H1 (cell line): ENCODE data around the gene TMEM59L. TPM values are rescaled to one million over a fixed set of nuclear protein-coding genes. Genes with fewer than 3 reads are reported as not detected.

Experiments used
- CTCF ChIA-PET: fragments of 300-600 bp; sonication (Branson Sonifier 250); formaldehyde crosslinking; loops from one replicate; lab custom pipeline; 2021; ENCODE audit not compliant: partially characterized antibody; lab: Charles Lee
- POLR2A ChIA-PET: fragments of 300-600 bp; sonication (Branson Sonifier 250); formaldehyde crosslinking; loops from one replicate; lab custom pipeline; 2021; ENCODE audit warnings: inconsistent platforms; ENCODE audit not compliant: partially characterized antibody; lab: Charles Lee
- DNase-seq, 2 experiments: peaks; one replicate each; pipeline versions ENCODE4 v3.0.0 to v3.0.0-alpha.2; 2010 to 2022; ENCODE audit warnings: low spot score in 2 of 2, low read depth in 1 of 2, mixed read lengths in 1 of 2
- FAIRE-seq: peaks from 2 replicates; lab custom pipeline; 2011; peaks lifted over from hg19 to GRCh38; lab: Jason Lieb, UNC
- H2AFZ ChIP-seq: 2 replicates; pipeline ENCODE4 v1.8.1; 2012; ENCODE audit warnings: low read length, inconsistent platforms
- H2AK5ac ChIP-seq: 2 replicates; pipeline ENCODE4 v1.6.1; 2013; ENCODE audit warnings: low read depth, low read length
- H2BK120ac ChIP-seq: replicated peaks from 2 replicates; pipeline ENCODE3; 2013; ENCODE audit warnings: low read depth, low read length, inconsistent platforms
- H2BK12ac ChIP-seq: 2 replicates; pipeline ENCODE4 v1.6.1; 2013; ENCODE audit warnings: low read depth, low read length
- H2BK15ac ChIP-seq: 2 replicates; pipeline ENCODE4 v1.6.1; 2013; ENCODE audit warnings: low read length
- H2BK20ac ChIP-seq: 2 replicates; pipeline ENCODE4 v1.6.1; 2013; ENCODE audit warnings: low read length
- H2BK5ac ChIP-seq: 2 replicates; pipeline ENCODE4 v1.6.1; 2013; ENCODE audit warnings: low read depth, low read length
- H3K14ac ChIP-seq: 2 replicates; pipeline ENCODE4 v1.6.1; 2013; ENCODE audit warnings: inconsistent platforms; ENCODE audit not compliant: insufficient read length
- H3K18ac ChIP-seq: 2 replicates; pipeline ENCODE4 v1.6.1; 2013; ENCODE audit warnings: low read length; ENCODE audit errors: extremely low read depth
- H3K23ac ChIP-seq: 2 replicates; pipeline ENCODE4 v1.6.1; 2013; ENCODE audit warnings: inconsistent platforms; ENCODE audit not compliant: insufficient read length
- H3K23me2 ChIP-seq: 2 replicates; pipeline ENCODE4 v1.6.1; 2013; ENCODE audit warnings: low read depth, low read length
- H3K27ac ChIP-seq: 2 replicates; pipeline ENCODE4 v1.6.1; 2011; ENCODE audit warnings: low read depth, low read length, inconsistent platforms
- H3K27me3 ChIP-seq, 4 experiments: replicated peaks in 1 of 4; 1 replicate in 1 of 4; 2 replicates in 3 of 4; pipeline versions ENCODE4 v1.6.1 to v1.8.1; 2011 to 2013; ENCODE audit warnings: low read length in 3 of 4, mild to moderate bottlenecking in 3 of 4, inconsistent platforms in 2 of 4, mixed read lengths in 2 of 4, moderate library complexity in 1 of 4; ENCODE audit not compliant: control insufficient read depth in 3 of 4, insufficient read depth in 3 of 4; ENCODE audit errors: extremely low read depth in 1 of 4
- H3K36me3 ChIP-seq, 4 experiments: 2 replicates each; pipeline versions ENCODE4 v1.6.1 to v1.8.1; 2011 to 2013; ENCODE audit warnings: mild to moderate bottlenecking in 4 of 4, low read length in 3 of 4, moderate library complexity in 2 of 4, control low read depth in 1 of 4, inconsistent platforms in 1 of 4; ENCODE audit not compliant: insufficient read depth in 4 of 4, control insufficient read depth in 2 of 4
- H3K4ac ChIP-seq: replicated peaks from 2 replicates; pipeline ENCODE3; 2013; ENCODE audit warnings: low read length, low read depth, mixed read lengths, inconsistent platforms; ENCODE audit not compliant: insufficient read length
- H3K4me1 ChIP-seq, 4 experiments: replicated peaks in 1 of 4; 1 replicate in 1 of 4; 2 replicates in 3 of 4; pipeline versions ENCODE4 v1.6.1 to v1.8.1; 2011 to 2013; ENCODE audit warnings: low read length in 3 of 4, inconsistent platforms in 2 of 4, mixed read lengths in 1 of 4; ENCODE audit not compliant: insufficient read depth in 4 of 4, control insufficient read depth in 3 of 4
- H3K4me2 ChIP-seq, 2 experiments: 2 replicates each; pipeline versions ENCODE4 v1.6.1 to v1.8.1; 2011 to 2013; ENCODE audit warnings: low read depth in 2 of 2, low read length in 2 of 2, control low read depth in 1 of 2, inconsistent platforms in 1 of 2, mild to moderate bottlenecking in 1 of 2; ENCODE audit not compliant: insufficient read depth in 1 of 2
- H3K4me3 ChIP-seq, 4 experiments: fragments of 200-600, 300-600 bp in 1 of 4; sonication (generic), shearing (Covaris generic), sonication (Bioruptor Twin) in 1 of 4; 2 replicates each; pipeline versions ENCODE4 v1.5.1 to v1.8.1; 2011 to 2016; ENCODE audit warnings: low read length in 4 of 4, low read depth in 3 of 4, control low read depth in 2 of 4, inconsistent platforms in 2 of 4, mild to moderate bottlenecking in 2 of 4, mixed read lengths in 1 of 4, moderate library complexity in 1 of 4; ENCODE audit not compliant: insufficient read depth in 2 of 4; ENCODE audit errors: extremely low read depth in 1 of 4
- H3K56ac ChIP-seq: replicated peaks from 2 replicates; pipeline ENCODE3; 2013; ENCODE audit warnings: low read depth, mild to moderate bottlenecking, mixed read lengths, low read length, inconsistent platforms; ENCODE audit not compliant: insufficient read length
- H3K79me1 ChIP-seq: 2 replicates; pipeline ENCODE4 v1.6.1; 2013; ENCODE audit warnings: low read depth, low read length, control low read depth
- H3K79me2 ChIP-seq, 2 experiments: 2 replicates each; pipeline versions ENCODE4 v1.6.1 to v1.8.1; 2012 to 2013; ENCODE audit warnings: low read length in 2 of 2, mild to moderate bottlenecking in 2 of 2, inconsistent platforms in 1 of 2; ENCODE audit not compliant: insufficient read depth in 2 of 2, control insufficient read depth in 1 of 2
- H3K9ac ChIP-seq, 4 experiments: replicated peaks in 1 of 4; 1 replicate in 1 of 4; 2 replicates in 3 of 4; pipeline versions ENCODE4 v1.6.1 to v1.8.1; 2011 to 2013; ENCODE audit warnings: low read depth in 3 of 4, low read length in 3 of 4, control low read depth in 2 of 4, mild to moderate bottlenecking in 2 of 4, moderate library complexity in 2 of 4, inconsistent platforms in 1 of 4; ENCODE audit errors: extremely low read depth in 1 of 4
- H3K9me3 ChIP-seq, 2 experiments: 2 replicates each; pipeline versions ENCODE4 v1.6.1 to v1.8.1; 2012 to 2013; ENCODE audit warnings: mild to moderate bottlenecking in 2 of 2, moderate library complexity in 2 of 2, control low read depth in 1 of 2, inconsistent platforms in 1 of 2, low read depth in 1 of 2, low read length in 1 of 2, mixed read lengths in 1 of 2; ENCODE audit not compliant: insufficient read depth in 2 of 2
- H4K20me1 ChIP-seq, 2 experiments: replicated peaks in 1 of 2; 2 replicates each; pipeline versions ENCODE3 to v1.8.1; 2011 to 2013; ENCODE audit warnings: inconsistent platforms in 2 of 2, low read length in 2 of 2, mild to moderate bottlenecking in 1 of 2; ENCODE audit not compliant: insufficient read depth in 2 of 2, control insufficient read depth in 1 of 2
- H4K5ac ChIP-seq: 2 replicates; pipeline ENCODE4 v1.6.1; 2013; ENCODE audit warnings: low read length, low read depth, mixed read lengths, inconsistent platforms; ENCODE audit not compliant: insufficient read length
- H4K8ac ChIP-seq: 2 replicates; pipeline ENCODE4 v1.8.0; 2013; ENCODE audit warnings: mild to moderate bottlenecking, moderate library complexity, low read length, inconsistent platforms; ENCODE audit not compliant: insufficient read depth; ENCODE audit errors: extremely low read depth
- H4K91ac ChIP-seq: replicated peaks from 2 replicates; pipeline ENCODE3; 2013; ENCODE audit warnings: low read length, mixed read lengths, inconsistent platforms; ENCODE audit not compliant: insufficient read length
- CHD1 ChIP-seq: IDR thresholded peaks from 2 replicates; pipeline ENCODE4 v1.6.1; 2012; ENCODE audit warnings: low read depth, low read length, improper control_type of control experiment
- EGR1 ChIP-seq: IDR thresholded peaks from 2 replicates; pipeline ENCODE4 v1.6.1; 2011; ENCODE audit warnings: low read depth, low read length, borderline replicate concordance
- EP300 ChIP-seq, 2 experiments: IDR thresholded peaks; 1 replicate in 1 of 2; 2 replicates in 1 of 2; pipeline ENCODE4 v1.6.1; 2011 to 2012; ENCODE audit warnings: low read depth in 2 of 2, low read length in 2 of 2, mild to moderate bottlenecking in 2 of 2, borderline replicate concordance in 1 of 2, inconsistent platforms in 1 of 2, moderate library complexity in 1 of 2
- JUN ChIP-seq: IDR thresholded peaks from 2 replicates; pipeline ENCODE4 v1.6.1; 2011; ENCODE audit warnings: low read depth, mild to moderate bottlenecking, improper control_type of control experiment, low read length
- PHF8 ChIP-seq: fragments of 200-600 bp; sonication (generic); conservative IDR thresholded peaks from 2 replicates; pipeline ENCODE4 v1.7.1; 2012; ENCODE audit warnings: low read depth, mild to moderate bottlenecking, inconsistent platforms, low read length, moderate library complexity
- RFX5 ChIP-seq: IDR thresholded peaks from 2 replicates; pipeline ENCODE4 v1.6.1; 2011; ENCODE audit warnings: low read depth, low read length, improper control_type of control experiment, borderline replicate concordance
- SIRT6 ChIP-seq: IDR thresholded peaks from one replicate; pipeline ENCODE4 v1.7.1; 2012; ENCODE audit warnings: low read length, inconsistent platforms
- SP1 ChIP-seq: IDR thresholded peaks from 2 replicates; pipeline ENCODE4 v1.6.1; 2011; ENCODE audit warnings: low read depth, low read length
- YY1 ChIP-seq: IDR thresholded peaks from 2 replicates; pipeline ENCODE4 v1.6.1; 2011; ENCODE audit warnings: low read depth, mild to moderate bottlenecking, low read length
- WGBS, 2 experiments: shearing (Covaris generic) in 1 of 2; methylation state at CpG; one replicate each; pipeline versions ENCODE4 v1.1.6 to v1.1.7; 2013 to 2015; ENCODE audit warnings: low lambda C conversion rate in 2 of 2, mixed read lengths in 2 of 2, inconsistent platforms in 1 of 2, low coverage in 1 of 2, missing lambda C conversion rate in 1 of 2; ENCODE audit not compliant: insufficient replicate concordance in 2 of 2, insufficient coverage in 1 of 2, insufficient read length in 1 of 2; ENCODE audit errors: extremely low coverage in 1 of 2, missing lambda C conversion rate in 1 of 2; 5-methylcytosine and 5-hydroxymethylcytosine counted together
- polyA plus RNA-seq, 7 experiments: library from polyadenylated mRNA; depleted of rRNA in 3 of 7; stranded (reverse) in 5 of 7; unstranded in 2 of 7; fragments of >200 nt in 5 of 7; fragments of 200-250 nt in 2 of 7; gene quantifications; 1 replicate in 5 of 7; 2 replicates in 1 of 7; 4 replicates in 1 of 7; pipeline versions ENCODE4 v1.2.1 to v1.2.3, GENCODE V29; 2011 to 2013; ENCODE audit warnings: missing spikeins in 2 of 7, mixed read lengths in 2 of 7
- total RNA-seq: library from RNA; stranded (reverse); fragmentation: NEBNext Ultra II Directional; extraction: Animal tissue kit (Norgen Biotek cat#: 25700); gene quantifications from 2 replicates; pipeline ENCODE4 v1.2.1, GENCODE V29; 2021
- TF ChIP-seq, protein P1 (sequence below): IDR thresholded peaks from 2 replicates; pipeline ENCODE4 v1.6.1; 2011; ENCODE audit warnings: low read depth, mild to moderate bottlenecking, low read length; ENCODE audit not compliant: insufficient read depth

Gene TMEM59L
- total and polyA plus RNA-seq, 2 of the 8 experiments (the other 6 are each of a cell fraction or from before 2014, with no cell fraction given), result 4.0 to 12.2 TPM

DNA sequence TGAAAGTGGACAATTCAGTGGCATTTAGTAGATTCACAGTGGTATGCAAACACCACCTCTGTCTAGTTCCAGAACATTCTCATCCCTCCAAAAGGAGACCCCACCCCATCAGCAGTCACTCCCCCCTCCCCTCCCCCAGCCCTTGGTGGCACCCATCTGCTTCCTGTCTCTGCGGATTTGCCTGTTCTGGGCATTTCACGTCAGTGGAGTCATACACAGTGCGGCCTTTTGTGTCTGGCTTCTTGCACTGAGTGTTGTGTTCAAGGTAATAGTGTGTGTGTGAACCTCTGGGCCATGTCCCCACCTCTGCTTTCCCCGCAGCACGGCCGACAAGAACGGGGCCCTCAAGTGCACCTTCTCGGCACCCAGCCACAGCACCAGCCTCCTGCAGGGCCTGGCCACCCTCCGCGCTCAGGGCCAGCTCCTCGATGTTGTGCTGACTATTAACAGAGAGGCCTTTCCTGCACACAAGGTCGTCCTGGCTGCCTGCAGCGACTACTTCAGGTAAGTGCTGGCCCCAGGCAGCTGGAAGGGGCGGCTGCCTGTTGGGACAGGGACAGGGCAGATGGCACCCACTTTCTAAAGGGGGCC is 51.4 kb downstream of the TMEM59L start:
- POLR2A ChIA-PET, result no interaction called here
- Histone ChIP-seq H4K8ac (no peak overlapping the region), H2BK12ac (no peak overlapping the region), H3K4me3 (no peak overlapping the region), H3K36me3 (peaks cover 0 to 16% (median 2%) of the 10 kb centered on the region in 4 experiments; a peak in 3 of 8 replicates), H3K4me1 (peaks cover 0 to 4% (median 3%) of the 10 kb centered on the region in 4 experiments; a peak in 2 of 7 replicates), H3K4me2 (no peak overlapping the region), H4K5ac (no peak overlapping the region), H3K9ac (no peak overlapping the region), H3K27me3 (no peaks in the 10 kb centered on the region), H3K18ac (no peak overlapping the region), H2BK20ac (no peak overlapping the region), H2BK120ac (no peak overlapping the region), H3K4ac (no peak overlapping the region), H3K23me2 (no peaks in the 10 kb centered on the region), H4K20me1 (peaks cover 5 to 13% of the 10 kb centered on the region in 2 experiments), H3K79me1 (0 out of 2 replicates have a peak, but pooled peaks cover 3% of the 10 kb centered on the region), H4K91ac (no peak overlapping the region), H2AK5ac (no peak overlapping the region), H3K79me2 (no peaks in the 10 kb centered on the region), H2BK5ac (no peak overlapping the region), H2BK15ac (no peak overlapping the region), H3K23ac (no peak overlapping the region), H3K14ac (no peak overlapping the region), H3K9me3 (no peaks in the 10 kb centered on the region), H3K56ac (no peak overlapping the region), H2AFZ (no peak overlapping the region), H3K27ac (no peak overlapping the region)
- TF ChIP-seq YY1 (no peak), JUN (no peak), CHD1 (no peak), RFX5 (no peak), EP300 (IDR thresholded peaks at IDR 0.05; ENCODE audit: borderline replicate concordance in 1 of 2, low read depth in 2 of 2, low read length in 2 of 2) (no peak), SP1 (no peak), EGR1 (no peak), SIRT6 (no peak), PHF8 (no peak)
- TF ChIP-seq, protein P1, sequence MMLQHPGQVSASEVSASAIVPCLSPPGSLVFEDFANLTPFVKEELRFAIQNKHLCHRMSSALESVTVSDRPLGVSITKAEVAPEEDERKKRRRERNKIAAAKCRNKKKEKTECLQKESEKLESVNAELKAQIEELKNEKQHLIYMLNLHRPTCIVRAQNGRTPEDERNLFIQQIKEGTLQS, result no peak
- WGBS, 2 experiments, result 84% methylated on average over 14 of the region's 14 CpGs; no CpG with 5 or more reads in 1 of the 2 experiments
- CTCF ChIA-PET, result interaction anchor here (0.8 to 1.2 kb wide), 2 partner anchors 12 to 48 kb away, joined by 3 to 5 read pairs; no protein-coding TSS in a partner anchor
- FAIRE-seq, result no peak
- no peak for DNase-seq
